Muscle layer of colon (tissue), 2 donors: ENCODE measurements around the gene LIPK.
"Not testable (repeated sequence)": the region's sequence is repeated elsewhere in the genome, so short reads cannot be mapped to it uniquely, and the experiment has no call there.

Experiments used
- H3K27ac ChIP-seq: one replicate; pipeline ENCODE4 v1.7.0; 2013; ENCODE audit warnings: low read depth, mild to moderate bottlenecking, low read length, moderate library complexity
- H3K27me3 ChIP-seq, 2 donors: one replicate each; pipeline ENCODE4 v1.7.0; 2013; ENCODE audit warnings: low read length in 2 of 2, mild to moderate bottlenecking in 2 of 2; ENCODE audit not compliant: insufficient read depth in 2 of 2, control insufficient read depth in 1 of 2
- H3K36me3 ChIP-seq: one replicate; pipeline ENCODE4 v1.7.0; 2013; ENCODE audit warnings: mild to moderate bottlenecking, low read length; ENCODE audit not compliant: insufficient read depth
- H3K4me1 ChIP-seq: one replicate; pipeline ENCODE4 v1.7.0; 2013; ENCODE audit warnings: mild to moderate bottlenecking, low read length; ENCODE audit not compliant: insufficient read depth
- H3K4me3 ChIP-seq, 2 donors: one replicate each; pipeline ENCODE4 v1.7.0; 2013; ENCODE audit warnings: low read length in 2 of 2, low read depth in 1 of 2, mild to moderate bottlenecking in 1 of 2, moderate library complexity in 1 of 2
- H3K9ac ChIP-seq: one replicate; pipeline ENCODE4 v1.7.0; 2013; ENCODE audit warnings: low read length
- H3K9me3 ChIP-seq: one replicate; pipeline ENCODE4 v1.7.0; 2013; ENCODE audit warnings: mild to moderate bottlenecking, low read length
- donor health status: abdominal sarcoma.
- donor health status: Adenocarcinoma of cecum.

LIPK gene

GRCh38 chr10:88725798-88726197, 19.7 kb downstream of the LIPK start:
- Histone ChIP-seq H3K9ac (no peak overlapping the region), H3K9me3 (no peaks in the 10 kb centered on the region), H3K4me3 (no peak overlapping the region), H3K36me3 (no peaks in the 10 kb centered on the region), H3K27ac (no peak overlapping the region), H3K4me1 (no peaks in the 10 kb centered on the region), H3K27me3 (no peaks in the 10 kb centered on the region)

- Histone ChIP-seq H3K9ac (no peak overlapping the region), H3K4me3 (no peak overlapping the region), H3K4me1 (no peaks in the 10 kb centered on the region), H3K27ac (no peak overlapping the region), H3K36me3 (no peaks in the 10 kb centered on the region), H3K27me3 (no peaks in the 10 kb centered on the region), H3K9me3 (no peaks in the 10 kb centered on the region)
Observed at GRCh38 chr10:88728107-88728763, 22.2 kb downstream of the LIPK start.

DNA sequence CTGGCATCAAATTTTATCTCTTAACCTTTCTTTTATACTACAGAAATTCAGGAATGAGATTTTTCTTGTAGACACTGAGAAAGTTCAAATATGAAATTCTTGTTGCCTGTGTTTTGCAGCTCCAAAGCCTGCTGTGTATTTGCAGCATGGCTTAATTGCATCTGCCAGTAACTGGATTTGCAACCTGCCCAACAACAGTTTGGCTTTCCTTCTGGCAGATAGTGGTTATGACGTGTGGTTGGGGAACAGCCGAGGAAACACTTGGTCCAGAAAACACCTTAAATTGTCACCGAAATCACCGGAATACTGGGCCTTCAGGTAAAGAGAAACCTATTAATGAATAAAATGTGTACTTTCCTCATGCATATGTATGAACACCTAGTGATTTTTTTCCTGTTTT, 24.8 kb downstream of the LIPK start:
- H3K9me3 ChIP-seq: no peaks in the 10 kb centered on the region
- no peak overlapping the region for H3K9ac ChIP-seq
- H3K27ac ChIP-seq: no peak overlapping the region
- H3K4me1 ChIP-seq: no peaks in the 10 kb centered on the region
- H3K36me3 ChIP-seq: no peaks in the 10 kb centered on the region
- no peak overlapping the region for H3K4me3 ChIP-seq
- H3K27me3 ChIP-seq: no peaks in the 10 kb centered on the region

DNA sequence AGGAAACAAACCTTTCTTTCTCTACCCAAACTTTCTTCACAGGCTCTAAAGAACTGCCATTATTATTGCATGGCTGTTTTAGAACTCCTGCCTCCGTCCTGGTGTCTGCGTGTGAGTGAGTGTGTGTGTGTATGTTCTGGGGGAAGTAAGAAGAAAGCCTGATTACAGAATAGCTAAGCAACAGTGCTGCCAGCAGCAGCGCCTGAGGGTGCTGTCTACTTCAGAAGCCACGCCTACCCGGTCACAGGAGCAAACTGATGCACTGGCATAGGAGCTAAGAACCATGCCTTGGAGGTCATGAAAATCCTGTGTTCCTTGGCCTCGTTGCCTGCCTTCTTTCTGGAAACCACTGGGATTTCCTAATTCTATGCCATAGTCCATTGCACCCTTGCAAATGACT, 25.2 kb downstream of the LIPK start:
- H3K27ac ChIP-seq: no peak overlapping the region

DNA sequence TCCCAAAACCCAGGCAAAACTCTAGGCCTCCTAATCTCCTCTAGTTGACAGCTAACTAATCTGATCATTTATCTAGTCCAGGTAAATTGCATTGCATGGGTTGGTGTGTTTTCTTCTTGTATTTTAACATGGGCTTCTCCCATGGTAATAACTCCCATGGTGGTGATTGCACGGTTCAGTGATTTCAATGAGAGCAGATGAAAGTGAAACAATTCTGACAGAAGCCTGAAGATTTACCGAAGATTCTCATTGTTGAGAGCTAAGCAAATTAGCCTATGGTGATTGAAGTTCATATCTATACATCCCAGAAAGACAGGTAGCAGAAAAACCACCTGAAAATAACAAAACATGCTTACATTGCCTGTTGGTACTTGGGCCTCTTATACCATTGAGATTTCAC, 27.2 kb downstream of the LIPK start:
- no peaks in the 10 kb centered on the region for H3K36me3 ChIP-seq
- H3K27me3 ChIP-seq: no peaks in the 10 kb centered on the region
- H3K4me3 ChIP-seq: no peak overlapping the region
- no peaks in the 10 kb centered on the region for H3K4me1 ChIP-seq
- no peak overlapping the region for H3K27ac ChIP-seq
- no peak overlapping the region for H3K9ac ChIP-seq
- H3K9me3 ChIP-seq: no peaks in the 10 kb centered on the region

More for the DNA sequence above, 25.2 kb downstream of the LIPK start:
- Histone ChIP-seq H3K9ac (no peak overlapping the region), H3K9me3 (no peaks in the 10 kb centered on the region), H3K27me3 (no peaks in the 10 kb centered on the region), H3K4me1 (no peaks in the 10 kb centered on the region), H3K4me3 (no peak overlapping the region), H3K36me3 (no peaks in the 10 kb centered on the region)

GRCh38 chr10:88735661-88736060, 29.6 kb downstream of the LIPK start:
- Histone ChIP-seq H3K27ac (no peak overlapping the region), H3K4me1 (no peaks in the 10 kb centered on the region), H3K9me3 (no peaks in the 10 kb centered on the region), H3K36me3 (no peaks in the 10 kb centered on the region), H3K9ac (no peak overlapping the region), H3K4me3 (no peak overlapping the region), H3K27me3 (no peaks in the 10 kb centered on the region)

GRCh38 chr10:88741921-88742320, 35.9 kb downstream of the LIPK start:
- H3K27me3 ChIP-seq, H3K4me1 ChIP-seq, H3K9ac ChIP-seq, H3K36me3 ChIP-seq, H3K4me3 ChIP-seq, H3K27ac ChIP-seq, H3K9me3 ChIP-seq: not testable (repeated sequence)

DNA sequence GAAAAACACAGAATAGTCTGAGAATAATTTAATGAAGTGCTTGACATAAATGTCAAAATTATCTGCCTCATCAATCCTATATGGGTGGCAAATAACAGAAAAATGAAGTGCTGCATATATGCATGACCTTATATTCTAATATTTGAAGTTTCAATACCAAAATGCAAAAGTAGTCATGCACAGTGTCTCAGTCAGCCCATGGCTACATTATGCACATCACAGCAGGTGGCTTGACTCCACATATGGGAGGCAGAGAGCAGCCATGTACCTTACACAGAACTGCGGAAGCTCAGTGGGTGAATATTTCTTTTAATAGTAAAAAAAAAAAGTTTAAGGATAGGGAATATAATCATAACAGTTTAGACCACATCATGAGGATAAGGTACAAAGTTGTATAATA, 36.4 kb downstream of the LIPK start:
- H3K4me3 ChIP-seq: no peak overlapping the region
- no peak overlapping the region for H3K9ac ChIP-seq
- no peaks in the 10 kb centered on the region for H3K36me3 ChIP-seq
- no peaks in the 10 kb centered on the region for H3K9me3 ChIP-seq
- H3K27ac ChIP-seq: no peak overlapping the region
- H3K4me1 ChIP-seq: no peaks in the 10 kb centered on the region
- no peaks in the 10 kb centered on the region for H3K27me3 ChIP-seq

- Histone ChIP-seq H3K4me1 (no peaks in the 10 kb centered on the region), H3K36me3 (no peaks in the 10 kb centered on the region), H3K9me3 (no peaks in the 10 kb centered on the region), H3K4me3 (no peak overlapping the region), H3K9ac (no peak overlapping the region), H3K27me3 (no peaks in the 10 kb centered on the region), H3K27ac (no peak overlapping the region)
Observed at GRCh38 chr10:88744002-88744401, 38.0 kb downstream of the LIPK start.

DNA sequence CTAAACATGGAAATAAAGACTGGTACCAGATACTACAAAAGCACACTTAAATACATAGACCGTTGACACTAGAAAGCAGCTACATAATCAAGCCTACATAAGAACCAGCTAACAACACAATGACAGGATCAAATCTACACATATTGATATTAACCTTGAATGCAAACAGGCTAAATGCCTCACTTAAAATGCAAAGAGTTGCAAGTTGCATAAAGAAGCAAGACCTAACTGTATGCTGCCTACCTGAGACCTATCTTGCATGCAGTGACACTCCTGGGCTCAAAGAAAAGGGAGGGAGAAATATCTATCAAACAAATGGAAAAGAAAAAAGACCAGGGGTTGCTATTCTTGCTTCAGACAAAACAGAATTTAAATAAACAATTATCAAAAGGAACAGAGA, 39.6 kb downstream of the LIPK start:
- no peak overlapping the region for H3K9ac ChIP-seq
- H3K27me3 ChIP-seq: no peaks in the 10 kb centered on the region
- no peaks in the 10 kb centered on the region for H3K9me3 ChIP-seq
- H3K36me3 ChIP-seq: no peaks in the 10 kb centered on the region
- H3K4me1 ChIP-seq: no peaks in the 10 kb centered on the region
- no peak overlapping the region for H3K27ac ChIP-seq
- no peak overlapping the region for H3K4me3 ChIP-seq

DNA sequence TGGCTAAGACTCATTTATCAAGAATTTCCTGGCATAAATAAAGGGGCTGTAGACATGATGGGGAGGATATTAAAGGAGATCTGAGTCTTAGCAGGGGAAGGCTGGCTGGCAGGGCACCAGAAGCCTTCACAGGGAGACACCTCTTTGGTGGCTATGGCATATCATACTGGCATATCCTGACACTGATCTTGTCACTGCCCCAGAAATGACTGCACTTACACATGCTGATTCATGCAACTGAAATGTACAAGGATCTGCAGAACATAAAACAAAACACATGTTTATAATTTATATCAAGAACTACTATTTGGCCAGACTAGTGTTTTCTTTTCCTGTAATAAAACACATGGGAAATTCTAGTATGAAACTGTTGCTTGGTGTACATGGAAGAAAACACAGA, 48.2 kb downstream of the LIPK start:
- Histone ChIP-seq H3K4me1 (no peaks in the 10 kb centered on the region), H3K4me3 (no peak overlapping the region), H3K36me3 (no peaks in the 10 kb centered on the region), H3K27me3 (no peaks in the 10 kb centered on the region), H3K9me3 (no peaks in the 10 kb centered on the region), H3K27ac (no peak overlapping the region), H3K9ac (no peak overlapping the region)

DNA sequence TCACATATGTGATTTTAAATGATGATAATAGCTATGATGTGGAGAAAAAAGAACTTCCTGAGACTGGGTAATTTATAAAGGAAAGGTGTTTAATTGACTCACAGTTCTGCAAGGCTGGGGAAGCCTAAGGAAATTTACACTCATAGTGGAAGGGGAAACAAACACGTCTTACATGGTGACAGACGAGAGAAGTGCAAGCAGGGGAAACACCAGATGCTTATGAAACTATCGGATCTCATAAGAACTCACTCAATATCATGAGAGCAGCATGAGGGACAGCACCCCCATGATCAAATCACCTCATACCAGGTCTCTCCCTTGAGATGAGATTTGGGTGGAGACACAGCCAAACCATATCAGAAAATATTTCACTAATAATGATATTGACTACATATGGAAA, 49.7 kb downstream of the LIPK start:
- no peaks in the 10 kb centered on the region for H3K4me1 ChIP-seq
- H3K27ac ChIP-seq: no peak overlapping the region
- H3K27me3 ChIP-seq: no peaks in the 10 kb centered on the region
- H3K4me3 ChIP-seq: no peak overlapping the region
- no peaks in the 10 kb centered on the region for H3K36me3 ChIP-seq
- H3K9me3 ChIP-seq: no peaks in the 10 kb centered on the region
- H3K9ac ChIP-seq: no peak overlapping the region
